B cell (primary cell): Measurements from ENCODE around the gene LDHAL6B. TPM values are rescaled to one million over a fixed set of nuclear protein-coding genes. Genes with fewer than 3 reads are reported as not detected.

ENCODE experiments used
- ATAC-seq: fragments of 200-7000 bp; cut with Tn5 transposase; one replicate; pipeline ENCODE4 v1.10.0; 2021; ENCODE audit warnings: low read depth, mild to moderate bottlenecking, moderate number of reproducible peaks, moderate library complexity
- CTCF ChIA-PET: fragments of 350-600 bp; sonication (Branson Sonifier 250); formaldehyde crosslinking; loops from one replicate; lab custom pipeline; 2021; ENCODE audit warnings: antibody characterized with exemption, inconsistent platforms; lab: Charles Lee
- POLR2A ChIA-PET: fragments of 350-600 bp; sonication (Branson Sonifier 250); formaldehyde crosslinking; loops from one replicate; lab custom pipeline; 2021; ENCODE audit warnings: antibody characterized with exemption; lab: Charles Lee
- DNase-seq: peaks from one replicate; pipeline ENCODE4 v3.0.0; 2013
- H2AFZ ChIP-seq: 2 replicates; pipeline ENCODE4 v1.6.1; 2012; ENCODE audit warnings: mild to moderate bottlenecking, low read depth, low read length; ENCODE audit not compliant: insufficient read depth, poor library complexity, severe bottlenecking
- H3K27ac ChIP-seq, 2 donors: 1 replicate in 1 of 2; 2 replicates in 1 of 2; pipeline ENCODE4 v1.5.1; 2012 to 2013; ENCODE audit warnings: low read length in 2 of 2, mild to moderate bottlenecking in 2 of 2, moderate library complexity in 1 of 2
- H3K27me3 ChIP-seq, 4 experiments: fragments of 200-600 bp in 1 of 4; sonication (generic) in 1 of 4; replicated peaks in 1 of 4; 1 replicate in 2 of 4; 2 replicates in 2 of 4; pipeline versions ENCODE4 v1.6.1 to v1.7.0; 2013 to 2016; ENCODE audit warnings: low read length in 3 of 4, mild to moderate bottlenecking in 2 of 4, mixed read lengths in 1 of 4, moderate library complexity in 1 of 4; ENCODE audit not compliant: insufficient read depth in 4 of 4, control insufficient read depth in 3 of 4; ENCODE audit errors: control extremely low read depth in 1 of 4
- H3K36me3 ChIP-seq, 2 experiments: replicated peaks in 1 of 2; 1 replicate in 1 of 2; 2 replicates in 1 of 2; pipeline versions ENCODE4 v1.6.1 to v1.7.1; 2013; ENCODE audit warnings: low read length in 1 of 2; ENCODE audit not compliant: insufficient read depth in 2 of 2, control insufficient read depth in 1 of 2; ENCODE audit errors: control extremely low read depth in 1 of 2, extremely low read depth in 1 of 2
- H3K4me1 ChIP-seq, 2 donors: fragments of 200-600 bp in 1 of 2; sonication (generic) in 1 of 2; 1 replicate in 1 of 2; 2 replicates in 1 of 2; pipeline versions ENCODE4 v1.5.1 to v1.6.1; 2013 to 2017; ENCODE audit warnings: low read length in 2 of 2; ENCODE audit not compliant: control insufficient read depth in 2 of 2, insufficient read depth in 2 of 2
- H3K4me2 ChIP-seq: replicated peaks from 2 replicates; pipeline ENCODE3; 2012; ENCODE audit warnings: mild to moderate bottlenecking, low read depth, low read length; ENCODE audit not compliant: poor library complexity, severe bottlenecking
- H3K4me3 ChIP-seq, 5 experiments: fragments of 200-600 bp in 1 of 5; sonication (generic) in 1 of 5; 1 replicate in 3 of 5; 2 replicates in 2 of 5; pipeline versions ENCODE4 v1.5.1 to v1.7.0; 2011 to 2016; ENCODE audit warnings: low read length in 4 of 5, mild to moderate bottlenecking in 4 of 5, low read depth in 2 of 5, control low read depth in 1 of 5, moderate library complexity in 1 of 5; ENCODE audit not compliant: insufficient read depth in 1 of 5; ENCODE audit errors: control extremely low read depth in 1 of 5, extremely low read depth in 1 of 5
- H3K79me2 ChIP-seq: fragments of 200-600 bp; sonication (generic); one replicate; pipeline ENCODE4 v1.6.0; 2016; ENCODE audit warnings: low read length; ENCODE audit not compliant: control insufficient read depth, insufficient read depth
- H3K9ac ChIP-seq: fragments of 200-600 bp; sonication (generic); 2 replicates; pipeline ENCODE4 v1.6.1; 2017; ENCODE audit warnings: mild to moderate bottlenecking, low read length, moderate library complexity
- H3K9me3 ChIP-seq, 3 donors: one replicate each; pipeline versions ENCODE4 v1.6.1 to v1.7.1; 2013; ENCODE audit warnings: low read length in 2 of 3; ENCODE audit not compliant: control insufficient read depth in 2 of 3, insufficient read depth in 1 of 3; ENCODE audit errors: control extremely low read depth in 1 of 3
- H4K20me1 ChIP-seq: 2 replicates; pipeline ENCODE4 v1.6.0; 2012; ENCODE audit warnings: mild to moderate bottlenecking, low read length; ENCODE audit not compliant: insufficient read depth, control insufficient read depth, poor library complexity, severe bottlenecking
- H3K27ac Mint-ChIP-seq: one replicate; pipeline ENCODE4 v1.8.0; 2021; ENCODE audit warnings: mixed read lengths
- H3K27me3 Mint-ChIP-seq: one replicate; pipeline ENCODE4 v1.8.0; 2021; ENCODE audit warnings: mixed read lengths
- H3K4me1 Mint-ChIP-seq: one replicate; pipeline ENCODE4 v1.8.0; 2021; ENCODE audit warnings: mixed read lengths
- H3K4me3 Mint-ChIP-seq: one replicate; pipeline ENCODE4 v1.8.0; 2021; ENCODE audit warnings: mixed read lengths
- H3K9me3 Mint-ChIP-seq: one replicate; pipeline ENCODE4 v1.8.0; 2022; ENCODE audit warnings: mixed read lengths; ENCODE audit not compliant: insufficient read depth
- CTCF ChIP-seq: fragments of 200-600 bp; IDR thresholded peaks from one replicate; pipeline ENCODE4 v1.8.0; 2022; ENCODE audit warnings: antibody characterized with exemption, mild to moderate bottlenecking
- EZH2 ChIP-seq: IDR thresholded peaks from 2 replicates; pipeline ENCODE4 v1.6.1; 2012; ENCODE audit warnings: borderline replicate concordance, low read depth, mild to moderate bottlenecking, moderate library complexity, low read length; ENCODE audit not compliant: insufficient read depth, poor library complexity, severe bottlenecking
- WGBS: methylation state at CpG from one replicate; pipeline ENCODE4 v1.1.5; 2013; ENCODE audit warnings: missing lambda C conversion rate; ENCODE audit not compliant: insufficient coverage; 5-methylcytosine and 5-hydroxymethylcytosine counted together
- intact Hi-C: fragments of 100-400 bp; cut with micrococcal nuclease; formaldehyde crosslinking; loops from one replicate; pipeline ENCODE4 v1.10.0; 2022
- polyA plus RNA-seq: library from polyadenylated mRNA; depleted of rRNA; stranded (reverse); fragments of >200 nt; gene quantifications from 2 replicates; pipeline ENCODE4 v1.2.3, GENCODE V29; 2012
- total RNA-seq, 2 donors: library from RNA; stranded (reverse); fragments of 120-200 nt in 1 of 2; gene quantifications; 1 replicate in 1 of 2; 2 replicates in 1 of 2; pipeline versions ENCODE4 v1.2.3 to v1.2.4, GENCODE V29; 2013 to 2022

LDHAL6B gene
- total and polyA plus RNA-seq, 2 donors (not counting 1 experiment from before 2014, with no cell fraction given): not detected

GRCh38 chr15:59194639-59195325, 11.9 kb upstream of the LDHAL6B start:
- Histone ChIP-seq H3K36me3 (peaks cover 7 to 69% of the 10 kb centered on the region in 2 experiments), H2AFZ (no peak overlapping the region), H3K4me2 (no peak overlapping the region), H3K9me3 (no peaks in the 10 kb centered on the region), H3K9ac (no peak overlapping the region), H3K4me3 (no peak overlapping the region), H4K20me1 (no peaks in the 10 kb centered on the region), H3K79me2 (peaks cover 5% of the 10 kb centered on the region), H3K27me3 (no peaks in the 10 kb centered on the region), H3K27ac (no peak overlapping the region), H3K4me1 (no peaks in the 10 kb centered on the region)
- DNase-seq (no peak), ATAC-seq (no peak)
- Mint-ChIP-seq H3K27me3 (no peaks in the 10 kb centered on the region), H3K4me1 (no peaks in the 10 kb centered on the region), H3K9me3 (no peaks in the 10 kb centered on the region), H3K27ac (no peak overlapping the region), H3K4me3 (no peak overlapping the region)
- WGBS: 94% methylated on average over 5 of the region's 10 CpGs
- no peak for TF ChIP-seq CTCF
- TF ChIP-seq EZH2: no peak
- intact Hi-C loops: no loop called here
- POLR2A ChIA-PET: no interaction called here
- CTCF ChIA-PET: no interaction called here

- Mint-ChIP-seq H3K4me1 (no peaks in the 10 kb centered on the region), H3K27me3 (no peaks in the 10 kb centered on the region), H3K9me3 (no peaks in the 10 kb centered on the region), H3K4me3 (no peak overlapping the region), H3K27ac (no peak overlapping the region)
- H4K20me1 ChIP-seq: no peaks in the 10 kb centered on the region
- peaks cover 5% of the 10 kb centered on the region for H3K79me2 ChIP-seq
- intact Hi-C loops: no loop called here
- TF ChIP-seq EZH2 (no peak), CTCF (no peak)
- CTCF ChIA-PET: no interaction called here
- H2AFZ ChIP-seq: no peak overlapping the region
- no peaks in the 10 kb centered on the region for H3K9me3 ChIP-seq
- ATAC-seq: no peak
- no peak overlapping the region for H3K4me3 ChIP-seq
- H3K36me3 ChIP-seq: peaks cover 4 to 69% of the 10 kb centered on the region in 2 experiments
- no peak for DNase-seq
- no peak overlapping the region for H3K27ac ChIP-seq
- no peak overlapping the region for H3K9ac ChIP-seq
- H3K4me1 ChIP-seq: no peaks in the 10 kb centered on the region
- WGBS: 100% methylated on average over 1 of the region's 2 CpGs
- POLR2A ChIA-PET: no interaction called here
- no peak overlapping the region for H3K4me2 ChIP-seq
- no peaks in the 10 kb centered on the region for H3K27me3 ChIP-seq
These were observed 10.2 kb upstream of the LDHAL6B start for GRCh38 chr15:59196416-59196815.
